ENCODE measurements around the gene PGM2.

Gene PGM2

DNA sequence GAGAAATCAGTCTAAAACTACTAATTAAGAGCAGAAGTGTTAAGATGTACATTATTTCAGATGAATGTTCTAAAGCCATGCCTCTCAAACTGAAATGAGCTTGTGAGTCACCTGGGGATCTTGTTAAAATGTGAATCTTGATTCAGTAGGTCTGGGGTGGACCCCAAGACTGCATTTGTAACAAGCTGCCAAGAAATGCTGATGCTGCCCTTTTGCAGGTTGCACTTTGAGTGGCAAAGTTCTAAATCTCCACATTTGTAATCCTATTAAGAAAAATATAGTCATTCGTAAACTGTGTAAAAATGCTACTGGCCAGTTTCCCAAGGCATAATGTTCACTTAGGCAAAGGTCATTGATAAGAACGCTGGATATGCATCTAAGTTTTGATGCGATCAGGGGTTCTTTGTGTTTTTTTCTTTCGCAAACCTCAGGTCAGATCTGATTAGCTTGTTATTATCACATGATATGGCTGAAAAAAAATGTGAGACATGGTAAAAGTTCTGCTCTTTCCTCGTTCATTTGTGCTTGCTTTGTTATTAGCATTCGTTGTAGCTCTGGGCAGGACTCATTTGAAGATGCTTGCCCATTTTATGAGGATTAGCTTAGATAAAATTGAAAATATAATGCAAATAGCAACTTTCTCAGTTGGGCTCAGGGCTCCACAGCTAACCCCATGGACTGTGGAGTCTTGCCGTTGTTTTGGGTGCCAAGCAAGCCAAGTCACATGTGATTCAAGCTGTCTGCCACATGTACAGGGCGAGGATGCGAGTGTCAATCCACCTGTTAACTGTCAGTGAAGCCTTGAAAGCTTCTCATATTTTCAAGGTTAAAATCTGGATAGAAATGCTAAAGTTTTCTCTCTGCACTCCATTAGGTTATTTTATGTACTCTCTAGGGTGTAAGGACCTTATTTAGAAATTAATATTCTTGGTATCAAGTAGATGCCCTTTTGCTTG lies 76.5 kb downstream of the PGM2 start:
- no peak for DNase-seq (ENCODE audit: low read depth in 2 of 2)

DNA sequence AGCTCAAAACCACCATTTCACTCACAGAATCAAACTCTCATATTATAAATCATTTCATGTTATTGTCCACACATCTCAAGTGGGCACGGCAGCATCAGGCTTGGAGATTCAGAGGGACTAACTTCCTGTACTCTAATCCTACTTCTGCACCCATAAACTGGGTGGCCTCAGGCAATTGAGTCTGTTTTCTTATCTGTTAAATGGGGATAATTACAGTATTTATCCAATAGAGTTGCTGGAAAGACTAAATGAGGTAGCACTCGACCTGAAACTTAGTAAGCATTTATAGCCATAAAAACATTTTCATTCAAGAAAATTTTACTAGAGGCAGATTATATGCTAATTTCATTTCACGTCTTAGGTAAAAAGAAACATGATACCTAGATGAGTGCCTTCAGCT lies 77.4 kb downstream of the PGM2 start:
- DNase-seq (ENCODE audit: low read depth in 2 of 2): no peak

DNA sequence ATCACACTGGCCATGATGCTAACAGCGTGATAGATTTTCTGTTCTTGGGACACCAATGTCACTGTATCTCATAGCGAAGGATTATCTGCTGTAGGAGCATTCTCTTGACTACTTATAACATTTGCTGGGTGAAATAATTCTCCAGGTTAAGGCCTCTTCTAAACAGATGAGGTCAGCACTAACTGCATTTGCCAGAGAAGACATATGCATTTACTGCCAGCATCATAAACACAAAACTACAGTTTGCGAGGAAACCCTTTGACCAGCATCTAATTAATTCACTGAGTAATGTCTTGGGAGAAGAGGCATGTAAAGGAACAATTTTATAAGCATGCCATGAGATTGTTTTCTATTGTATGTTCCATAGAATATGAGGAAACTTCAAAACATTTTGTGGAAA lies 78.3 kb downstream of the PGM2 start:
- no peak for DNase-seq (ENCODE audit: low read depth in 2 of 2)

DNA sequence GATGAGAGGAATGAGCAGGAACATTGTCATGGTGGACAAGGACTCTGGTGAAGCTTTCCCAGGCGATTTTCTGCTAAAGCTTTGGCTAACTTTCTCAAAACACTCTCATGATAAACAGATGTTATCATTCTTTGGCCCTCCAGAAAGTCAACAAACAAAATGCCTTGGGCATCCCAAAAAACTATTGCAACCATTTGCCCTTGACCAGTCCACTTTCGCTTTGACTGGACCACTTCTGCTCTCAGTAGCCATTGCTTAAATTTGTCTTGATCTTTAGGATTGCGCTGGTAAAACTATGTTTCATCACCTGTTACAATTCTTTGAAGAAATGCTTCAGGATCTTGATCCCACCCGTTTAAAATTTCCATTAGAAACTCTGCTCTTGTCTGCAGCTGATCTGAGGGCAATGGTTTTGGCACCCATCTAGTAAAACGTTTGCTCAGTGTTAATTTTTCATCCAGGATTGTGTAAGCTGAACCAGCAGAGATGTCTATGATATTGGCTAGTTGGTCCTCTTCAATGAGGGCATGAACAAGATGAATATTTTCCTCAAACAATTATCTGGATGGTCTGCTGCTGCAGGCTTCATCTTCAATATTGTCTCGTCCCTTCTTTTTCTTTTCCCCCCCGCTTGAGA lies 79.2 kb downstream of the PGM2 start:
- no peak for DNase-seq (ENCODE audit: low read depth in 2 of 2)

DNA sequence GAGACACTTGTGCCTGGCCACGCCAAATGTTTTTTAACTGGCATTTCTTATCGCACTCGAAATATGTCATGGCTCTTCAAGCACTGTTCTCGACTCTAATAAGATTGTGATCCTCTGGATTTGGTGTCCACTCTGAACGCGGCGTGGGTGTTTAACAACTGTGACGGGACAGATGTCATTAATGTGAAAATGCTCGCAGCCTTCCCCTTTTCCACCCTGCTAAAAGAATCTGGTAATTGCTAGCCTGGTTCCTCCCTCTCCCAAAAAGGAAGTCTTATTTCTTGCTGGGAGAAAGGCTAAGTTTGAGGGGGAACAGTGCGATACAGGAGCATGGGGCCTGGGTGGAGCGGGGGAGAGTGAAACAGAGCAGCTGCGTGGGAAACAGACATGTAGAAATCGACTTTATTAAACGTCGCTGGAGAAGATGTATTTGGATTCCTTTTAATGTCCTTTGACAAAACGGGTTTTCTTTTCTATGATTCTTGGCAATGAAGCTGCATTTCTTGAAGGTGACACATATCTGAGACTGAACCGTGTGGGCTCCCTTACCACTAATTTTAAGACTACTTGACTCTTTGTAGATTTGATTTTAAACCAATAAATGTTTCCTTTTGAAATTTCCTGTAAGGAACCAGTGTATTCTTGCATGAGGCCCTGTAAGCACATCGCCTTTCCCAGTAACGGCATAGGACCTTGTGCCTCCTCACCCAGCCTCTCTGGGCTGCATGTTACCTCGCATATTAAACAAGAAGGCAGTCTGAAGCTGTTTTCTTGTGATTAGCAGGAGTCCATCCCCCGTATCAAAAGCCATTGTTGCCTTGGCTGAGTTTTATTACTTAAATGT lies 82.2 kb downstream of the PGM2 start:
- no peak for DNase-seq (ENCODE audit: low read depth in 2 of 2)

DNA sequence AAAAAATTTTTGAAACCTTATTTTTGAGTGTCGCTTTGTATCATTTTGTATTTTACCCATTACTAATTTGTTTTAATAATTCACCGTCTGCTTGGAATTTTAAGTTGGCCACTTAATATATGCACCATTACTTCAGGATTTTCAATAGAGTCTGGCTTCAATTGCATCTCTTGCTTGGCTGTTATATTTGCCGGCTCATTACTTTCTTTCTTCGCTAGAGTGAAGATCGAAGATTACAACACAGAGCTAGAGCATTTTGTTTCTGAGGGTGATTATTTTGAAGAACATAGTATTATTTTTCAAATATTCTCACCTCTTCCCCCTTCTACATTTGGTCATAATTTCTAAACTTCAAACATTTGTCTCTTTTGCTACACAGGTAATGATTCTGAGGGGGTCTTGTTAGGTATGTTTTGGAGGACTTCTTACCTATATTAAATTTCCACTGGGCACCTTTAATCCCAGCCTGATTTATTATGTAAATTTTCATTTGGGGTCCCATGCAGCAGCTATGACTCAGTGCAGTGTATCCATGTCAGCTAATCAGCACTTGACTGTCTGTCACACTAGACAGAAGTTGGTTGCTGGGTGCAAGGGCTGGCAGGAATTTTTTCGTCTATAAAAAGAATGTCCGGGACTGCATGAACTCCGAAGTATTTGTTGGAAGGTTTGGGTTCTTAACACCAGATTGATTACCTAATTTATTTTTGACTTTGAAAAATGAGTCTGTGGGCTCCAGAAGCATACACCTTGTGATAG lies 83.0 kb downstream of the PGM2 start:
- DNase-seq (ENCODE audit: low read depth in 2 of 2): no peak

DNA sequence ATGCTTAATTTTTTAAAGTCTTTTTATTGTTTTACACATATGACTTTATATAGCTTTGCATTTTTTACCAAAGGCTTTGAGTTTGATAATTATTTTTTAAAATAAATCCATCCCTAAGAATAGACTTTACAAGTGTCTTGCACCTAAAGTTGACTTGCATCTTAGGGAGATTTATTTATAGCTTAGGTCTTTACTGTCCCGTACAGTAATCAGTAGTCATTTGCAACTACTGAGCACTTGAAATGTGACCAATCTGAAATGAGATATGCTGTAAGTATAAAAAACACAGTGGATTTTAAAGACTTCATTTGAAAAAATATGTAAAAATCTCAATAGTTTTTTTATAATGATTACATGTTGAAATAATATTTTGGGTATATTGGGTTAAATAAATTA lies 83.6 kb downstream of the PGM2 start:
- no peak for DNase-seq (ENCODE audit: low read depth in 2 of 2)

Measured in fibroblast of skin of left biceps (primary cell).